HG03108 (cell line): ENCODE data around the gene CLDN15.
A peak's percentile ranks its signal among the peaks of the same experiment; 100 is the strongest.
"Not testable (repeated sequence)": the region's sequence is repeated elsewhere in the genome, so short reads cannot be mapped to it uniquely, and the experiment has no call there.

ENCODE experiments used
- ATAC-seq: cut with Tn5 transposase; IDR thresholded peaks from one replicate; pipeline ENCODE4 v1.9.1; 2021; ENCODE audit warnings: moderate library complexity; ENCODE audit not compliant: unreplicated experiment

Gene CLDN15

GRCh38 chr7:101237206-101238067, at the start of gene CLDN15:
CLDN15 (minus strand) TSS chr7:101237802; CDS start chr7:101237581, 221 bp downstream.
- no peak for ATAC-seq

GRCh38 chr7:101287032-101287431, 49.4 kb upstream of the CLDN15 start:
- ATAC-seq, result no peak

GRCh38 chr7:101285880-101286279, 48.3 kb upstream of the CLDN15 start:
- ATAC-seq, result not testable (repeated sequence)

- no peak for ATAC-seq
Measured at GRCh38 chr7:101285171-101285570, 47.6 kb upstream of the CLDN15 start.

DNA sequence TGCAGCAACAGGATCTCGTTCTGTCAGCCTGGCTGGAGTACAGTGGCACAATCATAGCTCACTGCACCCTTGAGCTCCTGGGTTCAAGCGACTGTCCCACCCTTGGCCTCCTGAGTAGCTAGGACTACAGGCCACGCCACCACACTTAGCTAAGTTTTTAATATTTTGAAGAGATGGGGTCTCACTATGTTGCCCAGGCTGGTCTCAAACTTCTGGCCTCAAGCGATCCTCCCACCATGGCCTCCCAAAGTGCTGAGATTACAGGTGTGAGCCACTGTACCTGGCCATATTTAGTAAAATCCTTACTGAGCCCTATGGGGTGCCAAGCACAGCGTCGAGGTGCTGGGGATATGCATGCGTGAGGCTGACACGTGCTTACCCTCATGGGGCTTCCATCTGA, 43.3 kb upstream of the CLDN15 start:
- not testable (repeated sequence) for ATAC-seq

GRCh38 chr7:101278461-101279292, 41.1 kb upstream of the CLDN15 start:
- ATAC-seq, result no peak

DNA sequence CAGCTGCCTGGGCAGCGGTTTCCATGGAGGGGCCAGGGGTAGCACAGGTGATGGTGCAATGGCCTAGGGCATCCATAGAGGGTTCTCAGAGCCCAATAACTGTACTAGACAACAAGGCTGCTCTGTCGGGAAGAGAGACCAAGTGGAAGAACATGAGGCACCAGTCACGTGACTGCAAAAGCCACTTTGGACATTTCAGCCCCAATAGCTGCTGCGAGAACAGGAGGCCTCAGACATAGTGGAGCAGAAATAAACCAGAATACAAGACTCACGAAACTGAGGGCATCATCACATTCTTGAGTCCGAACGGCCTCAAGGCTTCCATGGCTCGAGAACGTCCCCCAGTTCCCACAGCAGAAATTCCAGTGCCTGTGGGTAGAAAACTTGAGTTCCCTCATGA, 39.6 kb upstream of the CLDN15 start:
- ATAC-seq, result no peak

DNA sequence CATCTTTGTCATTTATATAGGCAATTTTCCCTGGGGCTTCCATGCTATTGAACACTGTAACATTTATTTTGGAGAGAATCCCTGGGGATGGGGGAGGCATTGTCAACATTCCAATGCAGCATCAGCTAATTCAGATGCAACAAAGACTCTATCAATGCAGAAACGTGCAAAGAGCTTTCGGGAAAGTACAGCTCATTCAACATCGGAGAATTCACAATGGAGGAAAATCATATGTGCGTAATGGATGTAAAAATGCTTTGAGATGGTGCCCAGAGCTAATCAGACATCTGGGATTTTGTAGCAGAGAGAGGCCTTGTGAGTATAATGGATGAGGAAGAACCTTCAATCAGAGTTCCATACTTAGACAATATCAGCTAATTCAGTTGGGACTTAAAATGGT, 35.6 kb upstream of the CLDN15 start:
- no peak for ATAC-seq

DNA sequence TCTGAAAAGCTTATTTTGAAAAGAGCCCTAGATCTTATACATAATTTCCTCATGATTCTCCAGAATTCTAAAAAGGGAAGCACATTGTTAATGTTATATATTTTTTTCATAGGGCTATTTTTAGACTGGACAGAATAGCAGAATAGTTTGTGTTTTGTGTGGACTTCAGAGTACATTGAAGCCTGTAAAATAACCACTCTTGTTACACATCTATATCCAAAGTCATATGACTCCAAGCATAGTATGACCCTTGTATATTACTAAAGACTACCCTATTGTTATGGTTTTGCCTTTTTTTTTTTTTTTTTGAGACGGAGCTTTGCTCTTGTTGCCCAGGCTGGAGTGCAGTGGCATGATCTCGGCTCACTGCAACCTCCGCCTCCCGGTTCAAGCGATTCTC, 33.4 kb upstream of the CLDN15 start:
- ATAC-seq, result no peak

DNA sequence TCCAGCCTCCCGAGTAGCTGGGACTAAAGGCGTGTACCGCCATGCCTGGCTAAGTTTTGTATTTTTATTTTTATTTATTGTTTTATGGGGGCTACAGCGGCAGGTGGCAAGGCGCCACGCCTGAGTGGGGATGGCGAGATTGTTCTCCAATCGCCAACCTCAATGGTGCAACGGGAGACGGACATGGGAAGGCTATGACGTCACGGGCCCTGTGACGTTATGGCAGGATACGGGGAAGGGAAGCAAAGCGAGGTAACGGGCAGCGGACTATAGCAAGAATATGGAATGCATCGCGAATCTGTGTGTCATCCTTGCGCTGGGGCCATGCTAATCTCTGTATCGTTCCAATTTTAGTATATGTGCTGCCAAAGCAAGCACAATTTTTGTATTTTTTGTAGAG, 32.1 kb upstream of the CLDN15 start:
- no peak for ATAC-seq

GRCh38 chr7:101265622-101266516, 28.3 kb upstream of the CLDN15 start:
- no peak for ATAC-seq

DNA sequence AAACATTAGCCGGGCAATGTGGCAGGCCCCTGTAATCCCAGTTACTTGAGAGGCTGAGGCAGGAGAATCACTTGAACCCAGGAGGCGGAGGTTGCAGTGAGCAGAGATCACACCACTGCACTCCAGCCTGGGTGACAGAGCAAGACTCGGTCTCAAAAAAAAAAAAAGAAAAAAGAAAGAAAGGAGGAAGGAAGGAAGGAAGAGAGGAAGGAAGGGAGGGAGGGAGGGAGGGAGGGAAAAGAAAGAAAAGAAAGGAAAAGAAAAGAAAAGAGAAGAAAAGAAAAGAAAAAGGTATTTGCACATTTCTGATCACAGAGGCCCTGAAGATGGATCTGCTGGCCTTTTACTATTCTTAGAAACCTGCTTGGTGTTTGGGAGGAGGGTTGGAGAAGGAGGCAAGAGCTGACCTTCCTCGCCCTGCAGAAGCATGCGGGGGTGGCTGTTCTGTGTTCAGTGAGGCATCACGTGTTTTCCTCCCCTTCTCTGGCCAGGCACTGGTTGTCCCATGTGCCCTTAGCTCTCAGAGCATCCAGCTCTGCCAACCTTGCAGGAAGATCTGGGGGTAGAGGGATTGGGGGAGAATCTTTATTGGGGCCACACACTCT, 26.6 kb upstream of the CLDN15 start:
- not testable (repeated sequence) for ATAC-seq

GRCh38 chr7:101258243-101258731, 20.7 kb upstream of the CLDN15 start:
- no peak for ATAC-seq

GRCh38 chr7:101255796-101256195, 18.2 kb upstream of the CLDN15 start:
- ATAC-seq, result no peak

DNA sequence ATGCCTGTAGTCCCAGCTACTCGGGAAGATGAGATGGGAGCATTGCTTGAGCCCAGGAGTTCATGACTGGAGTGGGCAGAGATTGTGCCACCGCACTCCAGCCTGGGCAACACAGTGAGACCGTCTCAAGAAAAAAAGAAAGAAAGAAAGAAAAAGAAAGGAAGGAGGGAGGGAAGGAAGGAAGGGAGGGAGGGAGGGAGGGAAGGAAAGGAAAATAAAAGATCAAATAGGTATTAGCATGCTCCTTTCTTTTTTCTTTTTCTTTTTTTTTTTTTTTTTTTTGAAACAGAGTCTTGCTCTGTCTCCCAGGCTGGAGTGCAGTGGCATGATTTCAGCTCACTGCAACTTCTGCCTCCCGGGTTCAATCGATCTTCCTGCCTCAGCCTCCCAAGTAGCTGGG, 15.6 kb upstream of the CLDN15 start:
- ATAC-seq, result not testable (repeated sequence)

DNA sequence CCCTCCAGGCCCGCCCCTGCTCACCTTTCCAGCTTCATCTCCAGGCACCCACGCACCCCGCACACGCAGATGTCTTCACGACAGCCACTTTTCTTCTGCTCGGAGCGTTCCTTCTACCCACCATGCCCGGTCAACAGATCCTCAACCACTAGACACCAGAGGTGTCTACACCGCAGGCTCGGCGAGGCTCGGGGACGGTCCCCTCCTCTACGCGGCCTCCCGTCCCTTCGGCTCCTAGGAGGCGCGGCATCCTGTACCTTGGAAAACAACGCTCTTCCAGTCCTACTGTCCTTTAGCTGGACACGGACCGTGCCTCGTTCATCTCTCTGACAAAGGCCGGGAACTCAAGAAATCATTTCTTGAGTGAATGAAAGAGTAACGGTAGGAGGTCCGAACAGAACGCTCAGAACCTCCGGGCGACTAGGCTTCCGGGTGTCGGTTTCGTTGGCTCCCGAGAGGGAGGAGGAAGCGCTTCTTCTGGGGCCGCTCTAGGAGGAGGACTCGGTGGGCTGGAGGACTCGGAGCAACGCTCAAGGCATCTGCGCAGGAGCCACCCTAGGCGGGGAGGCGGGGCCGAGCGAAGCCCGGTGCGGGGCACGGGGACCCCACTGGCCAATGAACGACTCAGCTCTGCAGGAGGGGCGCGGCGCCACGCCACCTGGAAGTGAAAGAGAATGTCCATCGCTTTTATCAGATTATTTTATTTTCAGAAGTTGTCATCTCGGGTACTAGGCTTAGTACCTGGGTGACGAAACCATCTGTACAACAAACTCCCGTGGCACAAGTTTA, 14.5 kb upstream of the CLDN15 start:
- ATAC-seq, result peak; percentile 99

DNA sequence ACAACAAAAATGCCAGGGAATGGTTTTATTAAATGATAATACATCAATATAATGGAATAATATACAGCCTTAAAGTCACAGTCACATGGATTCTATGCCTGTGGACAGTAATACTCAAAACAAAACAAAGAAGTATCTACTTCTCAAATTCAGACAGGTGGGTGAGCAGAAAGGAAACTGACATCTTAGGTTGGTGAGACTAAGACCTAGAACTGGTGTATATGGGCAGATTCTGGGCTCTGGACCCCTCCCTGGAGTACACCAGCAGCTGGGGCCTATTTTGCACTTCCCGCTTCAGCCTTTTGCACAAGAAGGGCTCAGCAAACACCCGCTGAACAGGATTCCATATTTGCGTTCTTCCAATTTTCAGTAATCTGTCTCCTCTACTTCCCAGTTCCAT, 12.7 kb upstream of the CLDN15 start:
- ATAC-seq, result no peak

DNA sequence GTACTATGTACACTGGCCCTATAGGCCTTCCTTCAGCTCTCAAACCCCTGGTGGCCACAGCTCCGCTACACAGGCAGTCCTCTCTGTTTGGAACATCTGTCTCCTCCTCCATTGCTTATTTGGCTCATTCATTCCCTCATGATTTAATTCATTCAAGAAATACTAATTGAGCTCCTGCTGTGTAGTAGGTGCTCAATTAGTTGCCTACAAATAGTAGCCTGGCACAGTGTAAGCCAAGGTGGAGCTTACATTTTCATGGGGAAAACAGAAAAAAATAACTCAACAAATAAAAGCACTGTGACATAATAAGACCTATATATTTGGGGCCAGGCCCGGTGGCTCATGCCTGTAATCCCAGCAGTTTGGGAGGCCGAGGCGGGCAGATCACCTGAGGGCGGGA, 10.7 kb upstream of the CLDN15 start:
- no peak for ATAC-seq

- no peak for ATAC-seq
Measured at GRCh38 chr7:101245147-101245668, 7.6 kb upstream of the CLDN15 start.
